ENCODE measurements around the gene POLR2J. TPM values are rescaled to one million over a fixed set of nuclear protein-coding genes. Genes with fewer than 3 reads are reported as not detected.

POLR2J gene
- total RNA-seq, 1 donor from 2014 or later = 53.1 TPM

GRCh38 chr7:102439963-102440795, 38.5 kb downstream of the POLR2J start:
- DNase-seq (ENCODE audit: low spot score) = peak; percentile 67

- DNase-seq (ENCODE audit: low spot score) = no peak
Measured at GRCh38 chr7:102436118-102436517, 42.6 kb downstream of the POLR2J start.

- no peak for DNase-seq (ENCODE audit: low spot score)
Measured at GRCh38 chr7:102434039-102434486, 44.7 kb downstream of the POLR2J start.

GRCh38 chr7:102433219-102434038, 45.3 kb downstream of the POLR2J start, which contains the start of gene ORAI2:
ORAI2 (plus strand) TSS chr7:102433575; CDS start chr7:102438957, 5,382 bp downstream.
- peak; percentile 82 for DNase-seq (ENCODE audit: low spot score)

GRCh38 chr7:102432442-102433218, 46.1 kb downstream of the POLR2J start:
- no peak for DNase-seq (ENCODE audit: low spot score)

GRCh38 chr7:102431617-102432298, 47.0 kb downstream of the POLR2J start:
- DNase-seq (ENCODE audit: low spot score) = no peak

- no peak for DNase-seq (ENCODE audit: low spot score)
Measured at GRCh38 chr7:102429141-102429899, 49.4 kb downstream of the POLR2J start.

GRCh38 chr7:102427019-102427405, 51.7 kb downstream of the POLR2J start:
- DNase-seq (ENCODE audit: low spot score) = no peak

GRCh38 chr7:102426268-102427018, 52.3 kb downstream of the POLR2J start:
- no peak for DNase-seq (ENCODE audit: low spot score)

- DNase-seq (ENCODE audit: low spot score) = peak; percentile 61
Measured at GRCh38 chr7:102425639-102426267, 53.0 kb downstream of the POLR2J start.

GRCh38 chr7:102424787-102425218, 53.9 kb downstream of the POLR2J start:
- DNase-seq (ENCODE audit: low spot score) = no peak

- DNase-seq (ENCODE audit: low spot score) = no peak
Measured at GRCh38 chr7:102424129-102424551, 54.6 kb downstream of the POLR2J start.

Other genes with a start within 250 kb of the POLR2J start
- 6.1 TPM for gene SH2B2, start 192.1 kb downstream of the POLR2J start, total RNA-seq
- not detected for gene SPDYE6, start 122.5 kb downstream of the POLR2J start, total RNA-seq
- gene PRKRIP1, start 82.6 kb downstream of the POLR2J start, total RNA-seq = 22.8 TPM
- gene ORAI2, start 45.3 kb downstream of the POLR2J start, total RNA-seq = 19.7 TPM
- gene ALKBH4, start 14.1 kb downstream of the POLR2J start, total RNA-seq = 10.3 TPM
- gene LRWD1, start 13.9 kb downstream of the POLR2J start, total RNA-seq = 11.4 TPM
- gene RASA4B, start 38.9 kb upstream of the POLR2J start, total RNA-seq = 10.9 TPM
- 132 TPM for gene UPK3BL2, start 64.8 kb upstream of the POLR2J start, total RNA-seq
- 0.52 TPM for gene SPDYE2, start 72.3 kb upstream of the POLR2J start, total RNA-seq
- gene POLR2J3, start 93.7 kb upstream of the POLR2J start, total RNA-seq = 64.3 TPM
- gene RASA4, start 137.8 kb upstream of the POLR2J start, total RNA-seq = 76.5 TPM
- 292 TPM for gene UPK3BL1, start 163.9 kb upstream of the POLR2J start, total RNA-seq
- gene SPDYE2B, start 171.4 kb upstream of the POLR2J start, total RNA-seq = not detected
- gene POLR2J2, start 192.7 kb upstream of the POLR2J start, total RNA-seq = 17.3 TPM

All from ureter (tissue), 1 donor.